Fibroblast of lung (primary cell): Measurements from ENCODE around the gene KIF26B.

Source experiments
- EZH2 ChIP-seq: IDR thresholded peaks from 2 replicates; pipeline ENCODE4 v1.5.1; 2012; ENCODE audit warnings: low read length, control low read depth, mild to moderate bottlenecking; ENCODE audit errors: missing control alignments
- TF ChIP-seq, protein P1 (sequence below), 2 donors: IDR thresholded peaks in 1 of 2; conservative IDR thresholded peaks in 1 of 2; 1 replicate in 1 of 2; 2 replicates in 1 of 2; pipeline ENCODE4 v1.5.1; 2011 to 2012; ENCODE audit warnings: low read length in 2 of 2, control low read depth in 1 of 2, inconsistent platforms in 1 of 2, low read depth in 1 of 2, mild to moderate bottlenecking in 1 of 2

DNA sequence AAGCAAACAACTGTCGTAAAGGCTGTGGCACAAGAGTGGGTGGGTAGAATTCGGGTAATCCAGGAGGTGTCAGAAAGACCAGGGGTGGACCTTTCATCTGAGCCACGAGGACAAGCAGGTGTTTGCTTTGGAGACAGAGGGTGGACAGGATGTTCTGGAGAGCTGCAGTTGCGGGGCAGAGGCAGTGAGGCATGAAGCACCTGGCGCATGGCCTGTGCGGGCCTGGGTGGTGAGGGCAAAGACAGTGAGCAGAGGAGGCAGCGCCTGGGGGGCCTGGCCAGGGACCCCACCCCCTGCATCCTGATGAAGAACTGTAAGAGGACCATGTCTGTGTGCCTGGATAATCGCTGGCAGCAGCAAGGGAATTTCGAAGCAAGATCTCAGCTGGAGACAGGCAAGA is 24.9 kb downstream of the KIF26B start:
- TF ChIP-seq, protein P1, sequence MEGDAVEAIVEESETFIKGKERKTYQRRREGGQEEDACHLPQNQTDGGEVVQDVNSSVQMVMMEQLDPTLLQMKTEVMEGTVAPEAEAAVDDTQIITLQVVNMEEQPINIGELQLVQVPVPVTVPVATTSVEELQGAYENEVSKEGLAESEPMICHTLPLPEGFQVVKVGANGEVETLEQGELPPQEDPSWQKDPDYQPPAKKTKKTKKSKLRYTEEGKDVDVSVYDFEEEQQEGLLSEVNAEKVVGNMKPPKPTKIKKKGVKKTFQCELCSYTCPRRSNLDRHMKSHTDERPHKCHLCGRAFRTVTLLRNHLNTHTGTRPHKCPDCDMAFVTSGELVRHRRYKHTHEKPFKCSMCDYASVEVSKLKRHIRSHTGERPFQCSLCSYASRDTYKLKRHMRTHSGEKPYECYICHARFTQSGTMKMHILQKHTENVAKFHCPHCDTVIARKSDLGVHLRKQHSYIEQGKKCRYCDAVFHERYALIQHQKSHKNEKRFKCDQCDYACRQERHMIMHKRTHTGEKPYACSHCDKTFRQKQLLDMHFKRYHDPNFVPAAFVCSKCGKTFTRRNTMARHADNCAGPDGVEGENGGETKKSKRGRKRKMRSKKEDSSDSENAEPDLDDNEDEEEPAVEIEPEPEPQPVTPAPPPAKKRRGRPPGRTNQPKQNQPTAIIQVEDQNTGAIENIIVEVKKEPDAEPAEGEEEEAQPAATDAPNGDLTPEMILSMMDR (conservative IDR thresholded peaks at IDR 0.05 in 1 of 2, IDR thresholded peaks at IDR 0.05 in 1 of 2; ENCODE audit: low read depth in 1 of 2, low read length in 2 of 2), result no peak
- TF ChIP-seq EZH2, result no peak
